Measurements from ENCODE around the gene WNK3.
A peak's percentile ranks its signal among the peaks of the same experiment; 100 is the strongest.

WNK3 gene

GRCh38 chrX:54194982-54195588 lies 162.8 kb downstream of the WNK3 start:
- FAIRE-seq (no peak), DNase-seq (ENCODE audit: insufficient read length, low spot score) (no peak)
- TF ChIP-seq SPI1 (IDR thresholded peaks at IDR 0.05; ENCODE audit: low read depth, low read length) = no peak
- TF ChIP-seq POLR2A (IDR thresholded peaks at IDR 0.05; ENCODE audit: low read depth, low read length) = no peak
- no peak for TF ChIP-seq PAX5 (IDR thresholded peaks at IDR 0.05; ENCODE audit: insufficient read depth, low read length, severe bottlenecking)
- no peak for TF ChIP-seq TAF1 (IDR thresholded peaks at IDR 0.05; ENCODE audit: low read depth, low read length)
- no peak for TF ChIP-seq POLR2AphosphoS5 (IDR thresholded peaks at IDR 0.05; ENCODE audit: low read depth, low read length)
- no peak for TF ChIP-seq POU2F2 (IDR thresholded peaks at IDR 0.05; ENCODE audit: low read depth, low read length)

DNA sequence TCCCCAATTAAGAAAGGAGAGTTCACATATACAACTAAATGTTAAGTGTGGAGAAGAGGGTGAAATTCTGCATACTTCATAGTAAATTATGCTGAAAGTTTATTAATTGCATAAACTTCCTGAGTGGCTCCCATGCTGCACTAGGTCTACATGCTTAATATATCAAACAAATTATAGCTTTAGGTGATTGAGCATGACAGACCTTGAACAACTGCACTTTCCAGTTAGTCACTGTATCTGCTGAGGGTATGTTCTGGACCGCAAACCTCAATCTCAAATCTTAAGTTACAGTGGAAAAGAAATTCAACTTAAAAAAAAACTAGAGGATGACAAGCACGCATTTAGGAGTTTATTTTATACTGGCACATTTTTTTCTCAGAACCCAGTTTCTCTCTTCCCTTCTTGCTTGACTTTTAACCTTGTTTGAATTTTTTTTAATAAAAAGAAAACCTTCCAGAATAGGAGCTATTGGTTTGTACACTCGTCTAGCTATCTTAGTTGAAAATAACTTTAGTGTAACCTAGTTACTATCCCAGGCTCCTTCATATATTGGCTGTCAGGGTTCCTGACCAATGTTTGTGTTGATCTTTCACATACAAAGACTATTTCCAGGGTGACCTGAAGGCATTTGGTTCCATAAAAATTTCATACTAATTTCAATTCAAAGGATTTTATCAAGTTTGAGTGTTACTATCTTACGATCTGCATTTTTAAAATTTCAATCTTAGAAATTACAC lies 164.6 kb downstream of the WNK3 start:
- FAIRE-seq (no peak), DNase-seq (ENCODE audit: insufficient read length, low spot score) (no peak)
- TF ChIP-seq TAF1 (IDR thresholded peaks at IDR 0.05; ENCODE audit: low read depth, low read length) (no peak), POLR2AphosphoS5 (IDR thresholded peaks at IDR 0.05; ENCODE audit: low read depth, low read length) (no peak), POLR2A (IDR thresholded peaks at IDR 0.05; ENCODE audit: low read depth, low read length) (no peak), SPI1 (IDR thresholded peaks at IDR 0.05; ENCODE audit: low read depth, low read length) (no peak), POU2F2 (IDR thresholded peaks at IDR 0.05; ENCODE audit: low read depth, low read length) (no peak), PAX5 (IDR thresholded peaks at IDR 0.05; ENCODE audit: insufficient read depth, low read length, severe bottlenecking) (no peak)

GRCh38 chrX:54184474-54184873 lies 173.4 kb downstream of the WNK3 start:
- no peak for FAIRE-seq
- no peak for TF ChIP-seq POLR2AphosphoS5 (IDR thresholded peaks at IDR 0.05; ENCODE audit: low read depth, low read length)
- no peak for TF ChIP-seq POU2F2 (IDR thresholded peaks at IDR 0.05; ENCODE audit: low read depth, low read length)
- no peak for TF ChIP-seq POLR2A (IDR thresholded peaks at IDR 0.05; ENCODE audit: low read depth, low read length)
- TF ChIP-seq PAX5 (IDR thresholded peaks at IDR 0.05; ENCODE audit: insufficient read depth, low read length, severe bottlenecking) = no peak
- TF ChIP-seq TAF1 (IDR thresholded peaks at IDR 0.05; ENCODE audit: low read depth, low read length) = no peak

DNA sequence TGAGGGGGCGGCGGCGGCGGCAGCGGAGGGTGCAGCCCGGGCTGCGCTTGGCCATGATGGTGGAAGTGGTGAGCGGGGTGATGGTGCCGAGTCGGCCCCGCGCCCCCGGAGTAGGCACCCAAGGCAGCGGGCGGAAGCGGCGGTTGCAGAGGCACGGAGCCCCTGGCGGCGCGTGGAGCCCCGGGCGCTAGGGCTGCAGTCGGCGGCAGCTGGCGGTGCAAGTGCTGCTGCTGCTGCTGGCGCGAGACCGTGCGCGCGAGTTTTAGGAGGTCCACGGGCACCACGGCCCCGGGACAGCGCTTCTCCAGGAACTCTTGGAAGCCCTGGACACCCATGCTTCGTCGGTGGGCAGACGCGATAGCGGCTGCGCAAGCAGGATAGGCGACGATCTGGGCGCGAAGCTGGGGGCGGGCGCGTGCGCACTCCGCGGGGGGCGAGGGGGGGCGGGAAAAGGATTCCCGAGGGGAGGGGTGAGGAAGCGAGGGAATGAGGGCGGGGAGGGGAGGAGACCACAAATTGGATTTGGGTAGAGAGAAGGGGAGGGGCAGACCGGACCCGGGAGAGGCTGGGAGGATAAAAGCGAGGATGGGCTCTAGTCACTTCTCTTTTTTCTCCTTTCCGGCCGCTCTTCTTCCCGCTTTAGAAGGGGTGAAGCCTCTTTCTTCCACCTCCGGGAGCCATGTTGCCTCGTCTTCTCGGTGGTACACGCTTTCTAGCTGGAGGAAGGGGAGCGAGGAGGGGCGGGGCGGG lies 174.8 kb downstream of the WNK3 start, which contains the start of gene FAM120C:
TSS of gene FAM120C (minus strand) at position 391 of the 750 bp plus-strand sequence. CDS start at position 335, 56 bp downstream.
- TF ChIP-seq POLR2AphosphoS5 (IDR thresholded peaks at IDR 0.05; ENCODE audit: low read depth, low read length) (0 out of 2 replicates have a peak, but pooled peaks have one; percentile 20), POU2F2 (IDR thresholded peaks at IDR 0.05; ENCODE audit: low read depth, low read length) (no peak)
- no peak for FAIRE-seq

More at GRCh38 chrX:54184474-54184873, 173.4 kb downstream of the WNK3 start:
- no peak for DNase-seq (ENCODE audit: insufficient read length, low spot score)

DNA sequence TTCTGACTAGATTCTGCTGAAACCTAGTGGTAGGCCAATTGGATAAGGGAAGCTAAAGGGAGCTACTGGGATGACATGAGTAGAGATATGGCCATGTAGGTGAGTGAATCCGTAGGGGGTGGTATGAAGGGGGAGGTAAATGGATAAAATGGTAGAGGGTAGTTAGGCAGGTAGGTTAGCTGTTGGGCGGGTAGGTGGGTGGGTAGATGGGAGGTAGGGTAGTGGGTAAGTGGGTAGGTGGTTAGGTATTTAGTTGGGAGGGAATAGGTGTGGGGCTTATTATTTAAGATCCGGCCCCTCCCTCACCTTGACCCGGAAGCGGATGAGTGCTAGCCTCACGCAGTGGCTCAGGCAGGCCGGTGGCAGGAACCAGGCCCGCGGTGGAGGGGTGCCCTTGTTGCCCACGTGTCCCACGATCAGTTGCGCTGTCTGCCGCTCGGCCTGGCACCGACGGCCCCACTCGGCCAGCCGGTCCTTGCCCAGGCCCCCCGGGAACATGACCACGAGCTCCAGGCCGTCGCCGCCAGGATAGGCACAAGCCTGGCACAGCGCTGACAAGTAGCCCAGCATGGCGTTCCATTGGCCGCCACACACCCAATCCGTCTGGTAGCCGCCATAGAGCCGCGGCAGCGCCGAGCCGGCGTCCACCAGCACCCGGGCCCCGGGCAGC lies 175.5 kb downstream of the WNK3 start:
- DNase-seq (ENCODE audit: insufficient read length, low spot score) = peak; percentile 10
- peak; percentile 94 for FAIRE-seq
- no peak for TF ChIP-seq SPI1 (IDR thresholded peaks at IDR 0.05; ENCODE audit: low read depth, low read length)
- peak; percentile 69; the same call in 1 of the 2 replicates for TF ChIP-seq POLR2A (IDR thresholded peaks at IDR 0.05; ENCODE audit: low read depth, low read length)
- 0 out of 2 replicates have a peak, but pooled peaks have one; percentile 33 for TF ChIP-seq POLR2AphosphoS5 (IDR thresholded peaks at IDR 0.05; ENCODE audit: low read depth, low read length)

More for the DNA sequence above, 174.8 kb downstream of the WNK3 start, which contains the start of gene FAM120C:
- peak; percentile 50 for DNase-seq (ENCODE audit: insufficient read length, low spot score)

GRCh38 chrX:54181202-54181953 lies 176.5 kb downstream of the WNK3 start:
- FAIRE-seq = peak; percentile 58
- TF ChIP-seq TAF1 (IDR thresholded peaks at IDR 0.05; ENCODE audit: low read depth, low read length) (no peak), POLR2AphosphoS5 (IDR thresholded peaks at IDR 0.05; ENCODE audit: low read depth, low read length) (no peak), SPI1 (IDR thresholded peaks at IDR 0.05; ENCODE audit: low read depth, low read length) (peak; percentile 19; the same call in 1 of the 2 replicates), POU2F2 (IDR thresholded peaks at IDR 0.05; ENCODE audit: low read depth, low read length) (no peak), PAX5 (IDR thresholded peaks at IDR 0.05; ENCODE audit: insufficient read depth, low read length, severe bottlenecking) (no peak)
- no peak for DNase-seq (ENCODE audit: insufficient read length, low spot score)

DNA sequence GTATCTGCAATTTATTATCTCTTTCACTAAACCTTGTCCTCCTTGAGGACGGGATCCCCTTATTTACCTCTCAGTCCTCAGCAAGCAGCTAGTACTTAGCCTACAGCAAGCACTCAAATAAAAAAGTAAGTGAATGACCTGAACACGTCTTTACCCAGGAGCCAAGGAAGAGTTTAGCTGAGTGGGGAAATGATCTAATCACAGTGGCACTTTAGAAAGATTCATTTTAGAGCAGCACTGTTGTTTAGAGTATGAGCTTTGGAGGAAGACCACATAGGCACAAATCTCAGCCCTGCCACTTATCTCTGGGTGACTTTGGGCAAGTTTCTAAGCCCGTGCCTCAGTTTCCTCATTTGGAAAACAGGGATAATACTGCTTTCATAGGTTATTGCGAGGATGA lies 177.4 kb downstream of the WNK3 start:
- TF ChIP-seq POU2F2 (IDR thresholded peaks at IDR 0.05; ENCODE audit: low read depth, low read length) (no peak), TAF1 (IDR thresholded peaks at IDR 0.05; ENCODE audit: low read depth, low read length) (no peak), POLR2A (IDR thresholded peaks at IDR 0.05; ENCODE audit: low read depth, low read length) (no peak), PAX5 (IDR thresholded peaks at IDR 0.05; ENCODE audit: insufficient read depth, low read length, severe bottlenecking) (no peak), SPI1 (IDR thresholded peaks at IDR 0.05; ENCODE audit: low read depth, low read length) (no peak), POLR2AphosphoS5 (IDR thresholded peaks at IDR 0.05; ENCODE audit: low read depth, low read length) (no peak)
- FAIRE-seq = peak; percentile 60
- DNase-seq (ENCODE audit: insufficient read length, low spot score) = no peak

GRCh38 chrX:54178100-54178940 lies 179.5 kb downstream of the WNK3 start:
- FAIRE-seq = peak; percentile 68
- DNase-seq (ENCODE audit: insufficient read length, low spot score) = no peak
- TF ChIP-seq PAX5 (IDR thresholded peaks at IDR 0.05; ENCODE audit: insufficient read depth, low read length, severe bottlenecking) = no peak
- TF ChIP-seq SPI1 (IDR thresholded peaks at IDR 0.05; ENCODE audit: low read depth, low read length) = no peak
- TF ChIP-seq POU2F2 (IDR thresholded peaks at IDR 0.05; ENCODE audit: low read depth, low read length) = no peak
- no peak for TF ChIP-seq POLR2A (IDR thresholded peaks at IDR 0.05; ENCODE audit: low read depth, low read length)
- no peak for TF ChIP-seq POLR2AphosphoS5 (IDR thresholded peaks at IDR 0.05; ENCODE audit: low read depth, low read length)
- TF ChIP-seq TAF1 (IDR thresholded peaks at IDR 0.05; ENCODE audit: low read depth, low read length) = no peak
